Effector memory CD4-positive, alpha-beta T cell (primary cell): ENCODE data around the gene SLC26A5.

Experiments used
- DNase-seq, 3 donors: peaks; one replicate each; pipeline ENCODE4 v3.0.0-alpha.2; 2020
- H3K27ac ChIP-seq: 2 replicates; pipeline ENCODE4 v1.7.0; 2013; ENCODE audit warnings: mild to moderate bottlenecking, low read length, moderate library complexity; ENCODE audit not compliant: insufficient read depth, poor library complexity, severe bottlenecking
- H3K27me3 ChIP-seq: replicated peaks from 2 replicates; pipeline ENCODE4 v1.7.0; 2013; ENCODE audit warnings: mild to moderate bottlenecking, low read length; ENCODE audit not compliant: insufficient read depth, control insufficient read depth, poor library complexity, severe bottlenecking
- H3K36me3 ChIP-seq: 2 replicates; pipeline ENCODE4 v1.7.0; 2013; ENCODE audit warnings: mild to moderate bottlenecking, low read length, moderate library complexity; ENCODE audit not compliant: control insufficient read depth, insufficient read depth
- H3K4me1 ChIP-seq: 2 replicates; pipeline ENCODE4 v1.7.0; 2013; ENCODE audit warnings: low read length, mild to moderate bottlenecking; ENCODE audit not compliant: control insufficient read depth, insufficient read depth, poor library complexity, severe bottlenecking
- H3K4me3 ChIP-seq: 2 replicates; pipeline ENCODE4 v1.7.0; 2013; ENCODE audit warnings: low read length, low read depth, mild to moderate bottlenecking; ENCODE audit not compliant: insufficient read depth, poor library complexity, severe bottlenecking
- H3K9me3 ChIP-seq: 2 replicates; pipeline ENCODE4 v1.7.0; 2013; ENCODE audit warnings: mild to moderate bottlenecking, low read length, moderate library complexity; ENCODE audit not compliant: control insufficient read depth

SLC26A5 gene

DNA sequence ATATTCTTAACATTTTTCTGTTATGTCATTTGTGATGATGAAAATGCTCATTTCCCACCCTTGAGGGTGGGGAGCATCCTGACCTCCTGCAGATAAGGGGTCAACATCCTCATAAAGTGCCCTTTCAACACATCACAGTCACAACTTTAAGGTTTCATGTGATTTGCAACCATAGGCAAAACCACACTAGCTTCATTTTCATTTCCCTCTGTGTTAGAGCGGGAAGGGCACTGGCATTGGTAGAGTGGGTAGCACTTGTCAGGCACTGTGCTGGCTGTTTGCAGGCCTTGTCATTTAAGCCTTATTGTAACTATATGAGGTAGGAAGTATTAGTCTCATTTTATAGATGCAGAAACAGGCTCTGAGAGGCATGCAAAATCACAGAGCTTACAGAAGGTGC lies 58.8 kb downstream of the SLC26A5 start:
- H3K9me3 ChIP-seq = no peaks in the 10 kb centered on the region
- no peaks in the 10 kb centered on the region for H3K36me3 ChIP-seq
- no peaks in the 10 kb centered on the region for H3K4me1 ChIP-seq
- no peaks in the 10 kb centered on the region for H3K27me3 ChIP-seq
- H3K27ac ChIP-seq = no peak overlapping the region
- no peak for DNase-seq
- no peak overlapping the region for H3K4me3 ChIP-seq

- no peaks in the 10 kb centered on the region for H3K36me3 ChIP-seq
- H3K4me3 ChIP-seq = no peak overlapping the region
- H3K27me3 ChIP-seq = no peaks in the 10 kb centered on the region
- no peak overlapping the region for H3K27ac ChIP-seq
- H3K9me3 ChIP-seq = no peaks in the 10 kb centered on the region
- no peak for DNase-seq
- H3K4me1 ChIP-seq = no peaks in the 10 kb centered on the region
Observed at GRCh38 chr7:103382032-103382402, 64.0 kb downstream of the SLC26A5 start.

DNA sequence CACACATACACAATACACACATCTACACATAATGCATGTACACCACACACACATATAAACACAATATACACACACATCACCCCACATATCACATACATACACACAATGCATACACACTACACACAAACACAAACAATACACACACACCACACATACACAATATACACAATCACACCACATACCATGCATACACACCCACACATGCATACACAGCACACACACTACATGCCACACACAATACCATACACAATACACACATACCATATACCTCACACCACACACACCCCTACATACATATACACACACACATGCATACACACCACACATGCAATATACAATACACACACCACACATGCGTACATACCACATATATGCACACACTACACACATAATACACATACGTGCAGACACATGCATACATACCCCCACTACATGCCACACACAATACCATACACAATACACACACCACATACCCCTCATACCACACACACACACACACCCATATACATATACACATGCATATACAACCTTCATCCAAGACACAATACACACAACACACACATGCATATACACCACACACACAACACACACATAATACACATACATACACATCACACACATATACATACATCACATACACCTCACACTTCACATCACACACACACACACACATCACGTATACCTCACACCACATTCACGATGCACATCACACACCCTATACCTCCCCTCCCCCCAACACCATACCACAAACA lies 64.6 kb downstream of the SLC26A5 start:
- H3K9me3 ChIP-seq = no peaks in the 10 kb centered on the region
- H3K27ac ChIP-seq = no peak overlapping the region
- no peaks in the 10 kb centered on the region for H3K27me3 ChIP-seq
- DNase-seq = no peak
- H3K4me1 ChIP-seq = no peaks in the 10 kb centered on the region
- H3K4me3 ChIP-seq = no peak overlapping the region
- H3K36me3 ChIP-seq = no peaks in the 10 kb centered on the region

GRCh38 chr7:103380395-103381191 lies 65.4 kb downstream of the SLC26A5 start:
- no peaks in the 10 kb centered on the region for H3K4me1 ChIP-seq

GRCh38 chr7:103379270-103379975 lies 66.6 kb downstream of the SLC26A5 start:
- H3K9me3 ChIP-seq = no peaks in the 10 kb centered on the region
- no peaks in the 10 kb centered on the region for H3K27me3 ChIP-seq
- no peak overlapping the region for H3K4me3 ChIP-seq
- H3K36me3 ChIP-seq = no peaks in the 10 kb centered on the region
- no peaks in the 10 kb centered on the region for H3K4me1 ChIP-seq
- DNase-seq = no peak
- no peak overlapping the region for H3K27ac ChIP-seq

More at GRCh38 chr7:103380395-103381191, 65.4 kb downstream of the SLC26A5 start:
- Histone ChIP-seq H3K4me3 (no peak overlapping the region), H3K9me3 (no peaks in the 10 kb centered on the region), H3K27ac (no peak overlapping the region), H3K36me3 (no peaks in the 10 kb centered on the region), H3K27me3 (no peaks in the 10 kb centered on the region)
- DNase-seq = no peak

- no peak for DNase-seq
- no peak overlapping the region for H3K27ac ChIP-seq
- no peak overlapping the region for H3K4me3 ChIP-seq
- peaks cover 9% of the 10 kb centered on the region for H3K36me3 ChIP-seq
- no peaks in the 10 kb centered on the region for H3K27me3 ChIP-seq
- no peaks in the 10 kb centered on the region for H3K9me3 ChIP-seq
- no peaks in the 10 kb centered on the region for H3K4me1 ChIP-seq
Observed at GRCh38 chr7:103373866-103374643, 72.0 kb downstream of the SLC26A5 start.

DNA sequence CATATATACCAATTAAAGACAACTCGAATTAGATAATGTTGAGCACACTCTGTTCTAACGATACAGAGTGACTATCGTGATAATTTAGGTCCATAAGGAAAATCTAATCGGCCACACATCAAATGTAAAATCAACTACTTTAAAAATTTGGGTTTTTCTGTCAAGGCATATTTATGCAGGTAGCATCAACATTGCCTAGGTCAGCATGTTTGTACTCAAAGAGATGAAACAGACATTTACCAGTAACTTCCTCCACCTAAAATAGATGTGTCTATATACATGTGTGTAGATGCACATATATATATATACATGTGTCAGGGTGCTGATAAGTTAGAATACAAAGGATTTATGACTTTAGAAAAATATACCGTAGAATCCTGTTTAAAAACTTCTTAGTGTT lies 76.6 kb downstream of the SLC26A5 start:
- Histone ChIP-seq H3K4me1 (no peaks in the 10 kb centered on the region), H3K36me3 (peaks cover 49% of the 10 kb centered on the region), H3K4me3 (no peak overlapping the region), H3K27me3 (no peaks in the 10 kb centered on the region), H3K27ac (no peak overlapping the region), H3K9me3 (no peaks in the 10 kb centered on the region)
- DNase-seq = no peak

GRCh38 chr7:103349805-103350204 lies 96.2 kb downstream of the SLC26A5 start:
- H3K27me3 ChIP-seq = no peaks in the 10 kb centered on the region
- peaks cover 2% of the 10 kb centered on the region for H3K36me3 ChIP-seq
- H3K4me1 ChIP-seq = peaks cover 14% of the 10 kb centered on the region
- H3K4me3 ChIP-seq = peak overlapping the region; percentile 80
- DNase-seq = no peak
- H3K9me3 ChIP-seq = no peaks in the 10 kb centered on the region
- no peak overlapping the region for H3K27ac ChIP-seq

DNA sequence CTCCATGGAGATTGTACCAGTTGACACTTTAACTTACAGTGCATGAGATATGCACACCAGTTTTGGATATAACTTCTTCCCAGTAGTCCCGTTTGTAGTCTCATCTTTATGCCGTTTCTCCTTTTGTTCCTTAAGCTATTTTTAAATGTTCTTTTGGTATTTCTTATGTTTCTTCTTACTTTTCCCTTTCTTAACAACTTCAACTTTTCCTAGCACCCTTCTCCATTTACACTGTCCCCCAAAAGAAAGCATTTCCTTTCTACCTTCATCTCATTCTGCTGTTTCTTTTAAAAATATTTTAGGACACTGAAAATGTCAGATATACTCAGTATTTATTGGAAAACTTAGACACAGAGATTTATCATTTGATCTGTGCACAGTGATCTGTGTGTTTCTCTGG lies 97.0 kb downstream of the SLC26A5 start:
- DNase-seq = no peak
- Histone ChIP-seq H3K4me1 (peaks cover 14% of the 10 kb centered on the region), H3K27ac (no peak overlapping the region), H3K9me3 (no peaks in the 10 kb centered on the region), H3K27me3 (no peaks in the 10 kb centered on the region), H3K36me3 (no peaks in the 10 kb centered on the region), H3K4me3 (peak overlapping the region; percentile 80)
